Measurements from ENCODE around the gene WWOX. TPM values are rescaled to one million over a fixed set of nuclear protein-coding genes. Genes with fewer than 3 reads are reported as not detected.

Gene WWOX
- total RNA-seq, 1 donor from 2014 or later, result 28.2 TPM

GRCh38 chr16:78060809-78061208 lies 38.6 kb upstream of the WWOX start:
- Mint-ChIP-seq H3K9me3 (no peaks in the 10 kb centered on the region), H3K27me3 (peaks cover 25% of the 10 kb centered on the region), H3K4me3 (no peak overlapping the region), H3K4me1 (ENCODE audit: unreplicated experiment) (no peaks in the 10 kb centered on the region), H3K36me3 (no peaks in the 10 kb centered on the region), H3K27ac (no peak overlapping the region)
- no peak for TF ChIP-seq CTCF (conservative IDR thresholded peaks at IDR 0.05)
- DNase-seq (ENCODE audit: extremely low spot score, unreplicated experiment), result no peak

GRCh38 chr16:78065319-78065718 lies 34.1 kb upstream of the WWOX start:
- Mint-ChIP-seq H3K36me3 (no peaks in the 10 kb centered on the region), H3K27ac (no peak overlapping the region), H3K9me3 (no peaks in the 10 kb centered on the region), H3K4me3 (no peak overlapping the region), H3K27me3 (peaks cover 12% of the 10 kb centered on the region), H3K4me1 (ENCODE audit: unreplicated experiment) (no peaks in the 10 kb centered on the region)
- no peak for DNase-seq (ENCODE audit: extremely low spot score, unreplicated experiment)
- no peak for TF ChIP-seq CTCF (conservative IDR thresholded peaks at IDR 0.05)

GRCh38 chr16:78069913-78070312 lies 29.5 kb upstream of the WWOX start:
- no peak for TF ChIP-seq CTCF (conservative IDR thresholded peaks at IDR 0.05)
- no peak for DNase-seq (ENCODE audit: extremely low spot score, unreplicated experiment)
- no peak overlapping the region for H3K27ac Mint-ChIP-seq
- no peaks in the 10 kb centered on the region for H3K4me1 Mint-ChIP-seq (ENCODE audit: unreplicated experiment)
- no peaks in the 10 kb centered on the region for H3K9me3 Mint-ChIP-seq
- H3K4me3 Mint-ChIP-seq, result no peak overlapping the region
- peaks cover 21% of the 10 kb centered on the region for H3K27me3 Mint-ChIP-seq
- H3K36me3 Mint-ChIP-seq, result no peaks in the 10 kb centered on the region

GRCh38 chr16:78072275-78072674 lies 27.2 kb upstream of the WWOX start:
- H3K36me3 Mint-ChIP-seq, result no peaks in the 10 kb centered on the region
- H3K27me3 Mint-ChIP-seq, result peaks cover 19% of the 10 kb centered on the region
- H3K9me3 Mint-ChIP-seq, result no peaks in the 10 kb centered on the region
- no peaks in the 10 kb centered on the region for H3K4me1 Mint-ChIP-seq (ENCODE audit: unreplicated experiment)
- no peak overlapping the region for H3K4me3 Mint-ChIP-seq
- no peak overlapping the region for H3K27ac Mint-ChIP-seq
- no peak for DNase-seq (ENCODE audit: extremely low spot score, unreplicated experiment)
- TF ChIP-seq CTCF (conservative IDR thresholded peaks at IDR 0.05), result no peak

GRCh38 chr16:78075800-78076199 lies 23.7 kb upstream of the WWOX start:
- H3K36me3 Mint-ChIP-seq, result no peaks in the 10 kb centered on the region
- H3K27ac Mint-ChIP-seq, result no peak overlapping the region
- no peaks in the 10 kb centered on the region for H3K4me1 Mint-ChIP-seq (ENCODE audit: unreplicated experiment)
- H3K4me3 Mint-ChIP-seq, result no peak overlapping the region
- H3K9me3 Mint-ChIP-seq, result no peaks in the 10 kb centered on the region
- peaks cover 26% of the 10 kb centered on the region for H3K27me3 Mint-ChIP-seq
- TF ChIP-seq CTCF (conservative IDR thresholded peaks at IDR 0.05), result no peak
- DNase-seq (ENCODE audit: extremely low spot score, unreplicated experiment), result no peak

- no peak for DNase-seq (ENCODE audit: extremely low spot score, unreplicated experiment)
- Mint-ChIP-seq H3K4me1 (ENCODE audit: unreplicated experiment) (no peaks in the 10 kb centered on the region), H3K36me3 (no peaks in the 10 kb centered on the region), H3K4me3 (no peak overlapping the region), H3K9me3 (no peaks in the 10 kb centered on the region), H3K27ac (no peak overlapping the region), H3K27me3 (peaks cover 16% of the 10 kb centered on the region)
- TF ChIP-seq CTCF (conservative IDR thresholded peaks at IDR 0.05), result no peak
These were observed 18.1 kb upstream of the WWOX start for GRCh38 chr16:78081341-78081740.
